HepG2 (cell line): Measurements from ENCODE around the gene ACAT2. TPM values are rescaled to one million over a fixed set of nuclear protein-coding genes. Genes with fewer than 3 reads are reported as not detected.

ENCODE experiments used
- ASH2L ChIP-seq: fragments of 300-600, 200-600 bp; sonication (generic); IDR thresholded peaks from 2 replicates; pipeline ENCODE4 v1.7.0; 2017; ENCODE audit warnings: low read depth, mild to moderate bottlenecking, moderate library complexity, mixed read lengths, low read length; ENCODE audit not compliant: insufficient read length
- ATF6 ChIP-seq: sonication (generic); formaldehyde crosslinking; conservative IDR thresholded peaks from 2 replicates; pipeline ENCODE4 v1.4.0; 2020; ENCODE audit warnings: missing genetic modification reagents
- CCAR2 ChIP-seq: fragments of 200-400 bp; formaldehyde crosslinking; optimal IDR thresholded peaks from 2 replicates; pipeline ENCODE3; 2018; ENCODE audit warnings: low read depth, mild to moderate bottlenecking, low read length, moderate library complexity
- GMEB2 ChIP-seq: IDR thresholded peaks from 2 replicates; pipeline ENCODE4 v1.6.1; 2016; ENCODE audit warnings: missing biosample characterization, missing genetic modification reagents, low read depth
- KLF16 ChIP-seq, 2 experiments: sonication (generic) in 1 of 2; formaldehyde crosslinking in 1 of 2; IDR thresholded peaks; 2 replicates each; pipeline versions ENCODE4 v1.6.1 to v1.8.0; 2016 to 2023; ENCODE audit warnings: missing genetic modification reagents in 2 of 2, missing compliant biosample characterization in 1 of 2
- LCORL ChIP-seq, 2 experiments: fragments of 450-650 bp in 1 of 2; sonication (generic) in 1 of 2; formaldehyde crosslinking in 1 of 2; IDR thresholded peaks; 2 replicates each; pipeline versions ENCODE4 v1.5.0 to v1.6.1; 2017 to 2020; ENCODE audit warnings: antibody characterized with exemption in 1 of 2, missing genetic modification reagents in 1 of 2
- PHF20 ChIP-seq: sonication (generic); formaldehyde crosslinking; IDR thresholded peaks from 2 replicates; pipeline ENCODE4 v1.5.0; 2020; ENCODE audit warnings: mild to moderate bottlenecking, missing genetic modification reagents
- SKI ChIP-seq: fragments of 450-650 bp; IDR thresholded peaks from one replicate; pipeline ENCODE4 v1.6.1; 2018; ENCODE audit warnings: mild to moderate bottlenecking; ENCODE audit not compliant: partially characterized antibody
- STAT5B ChIP-seq: sonication (generic); formaldehyde crosslinking; IDR thresholded peaks from 2 replicates; pipeline ENCODE4 v1.4.0; 2020; ENCODE audit warnings: missing genetic modification reagents
- TAF1 ChIP-seq: sonication (generic); formaldehyde crosslinking; IDR thresholded peaks from 2 replicates; pipeline ENCODE4 v1.4.0; 2020; ENCODE audit warnings: missing genetic modification reagents
- ZBTB2 ChIP-seq: sonication (generic); formaldehyde crosslinking; IDR thresholded peaks from 2 replicates; pipeline ENCODE4 v1.8.0; 2022; ENCODE audit warnings: low read depth, missing genetic modification reagents
- ZNF292 ChIP-seq: sonication (generic); formaldehyde crosslinking; IDR thresholded peaks from 2 replicates; pipeline ENCODE4 v1.8.1; 2022; ENCODE audit warnings: mild to moderate bottlenecking, low read depth, missing genetic modification reagents, borderline replicate concordance
- ZNF530 ChIP-seq: sonication (generic); formaldehyde crosslinking; IDR thresholded peaks from 2 replicates; pipeline ENCODE4 v1.5.0; 2020; ENCODE audit warnings: low read depth, mild to moderate bottlenecking, missing genetic modification reagents
- ZNF670 ChIP-seq: sonication (generic); formaldehyde crosslinking; IDR thresholded peaks from 2 replicates; pipeline ENCODE4 v1.8.0; 2022; ENCODE audit warnings: mild to moderate bottlenecking, missing genetic modification reagents, borderline replicate concordance
- polyA plus RNA-seq, 8 experiments: library from polyadenylated mRNA; depleted of rRNA in 3 of 8; stranded (reverse) in 7 of 8; unstranded in 1 of 8; fragments of >200 nt; fragmentation: Illumina TruSeq in 4 of 8; extraction: Trizol in 4 of 8; gene quantifications; 2 replicates each; pipeline versions ENCODE4 v1.2.1 to v1.2.3, GENCODE V29; 2011 to 2016; ENCODE audit warnings: low read depth in 4 of 8, missing spikeins in 1 of 8, mixed read lengths in 1 of 8; ENCODE audit not compliant: insufficient read depth in 1 of 8
- total RNA-seq, 5 experiments: library from RNA; depleted of rRNA; stranded (reverse); fragments of >200 nt; fragmentation: Illumina TruSeq; extraction: Trizol; gene quantifications; 2 replicates each; pipeline ENCODE4 v1.2.3, GENCODE V29; 2016; ENCODE audit warnings: low read depth in 1 of 5
- TF ChIP-seq, protein P1 (sequence below): IDR thresholded peaks from 2 replicates; pipeline ENCODE4 v1.6.1; 2016
- TF ChIP-seq, protein P2 (sequence below): sonication (generic); formaldehyde crosslinking; IDR thresholded peaks from 2 replicates; pipeline ENCODE4 v1.5.1; 2020; ENCODE audit warnings: mild to moderate bottlenecking, missing genetic modification reagents, moderate library complexity

The ACAT2 gene
- total and polyA plus RNA-seq, 2 of the 13 experiments (the other 11 are each of a cell fraction or from before 2014, with no cell fraction given) = 121 to 534 TPM

GRCh38 chr6:159790149-159790955 is 28.5 kb downstream of the ACAT2 start, which contains the start of gene MRPL18 (continued):
- peak; percentile 81 for TF ChIP-seq ASH2L
- no peak for TF ChIP-seq LCORL (IDR thresholded peaks at IDR 0.05)
- no peak for TF ChIP-seq LCORL (CRISPR knock-in tag; IDR thresholded peaks at IDR 0.05)
- no peak for TF ChIP-seq STAT5B (CRISPR knock-in tag)
- TF ChIP-seq ATF6 (CRISPR knock-in tag) = no peak
- no peak for TF ChIP-seq CCAR2
- TF ChIP-seq, protein P1, sequence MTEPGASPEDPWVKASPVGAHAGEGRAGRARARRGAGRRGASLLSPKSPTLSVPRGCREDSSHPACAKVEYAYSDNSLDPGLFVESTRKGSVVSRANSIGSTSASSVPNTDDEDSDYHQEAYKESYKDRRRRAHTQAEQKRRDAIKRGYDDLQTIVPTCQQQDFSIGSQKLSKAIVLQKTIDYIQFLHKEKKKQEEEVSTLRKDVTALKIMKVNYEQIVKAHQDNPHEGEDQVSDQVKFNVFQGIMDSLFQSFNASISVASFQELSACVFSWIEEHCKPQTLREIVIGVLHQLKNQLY (CRISPR knock-in tag) = no peak
- TF ChIP-seq, protein P2, sequence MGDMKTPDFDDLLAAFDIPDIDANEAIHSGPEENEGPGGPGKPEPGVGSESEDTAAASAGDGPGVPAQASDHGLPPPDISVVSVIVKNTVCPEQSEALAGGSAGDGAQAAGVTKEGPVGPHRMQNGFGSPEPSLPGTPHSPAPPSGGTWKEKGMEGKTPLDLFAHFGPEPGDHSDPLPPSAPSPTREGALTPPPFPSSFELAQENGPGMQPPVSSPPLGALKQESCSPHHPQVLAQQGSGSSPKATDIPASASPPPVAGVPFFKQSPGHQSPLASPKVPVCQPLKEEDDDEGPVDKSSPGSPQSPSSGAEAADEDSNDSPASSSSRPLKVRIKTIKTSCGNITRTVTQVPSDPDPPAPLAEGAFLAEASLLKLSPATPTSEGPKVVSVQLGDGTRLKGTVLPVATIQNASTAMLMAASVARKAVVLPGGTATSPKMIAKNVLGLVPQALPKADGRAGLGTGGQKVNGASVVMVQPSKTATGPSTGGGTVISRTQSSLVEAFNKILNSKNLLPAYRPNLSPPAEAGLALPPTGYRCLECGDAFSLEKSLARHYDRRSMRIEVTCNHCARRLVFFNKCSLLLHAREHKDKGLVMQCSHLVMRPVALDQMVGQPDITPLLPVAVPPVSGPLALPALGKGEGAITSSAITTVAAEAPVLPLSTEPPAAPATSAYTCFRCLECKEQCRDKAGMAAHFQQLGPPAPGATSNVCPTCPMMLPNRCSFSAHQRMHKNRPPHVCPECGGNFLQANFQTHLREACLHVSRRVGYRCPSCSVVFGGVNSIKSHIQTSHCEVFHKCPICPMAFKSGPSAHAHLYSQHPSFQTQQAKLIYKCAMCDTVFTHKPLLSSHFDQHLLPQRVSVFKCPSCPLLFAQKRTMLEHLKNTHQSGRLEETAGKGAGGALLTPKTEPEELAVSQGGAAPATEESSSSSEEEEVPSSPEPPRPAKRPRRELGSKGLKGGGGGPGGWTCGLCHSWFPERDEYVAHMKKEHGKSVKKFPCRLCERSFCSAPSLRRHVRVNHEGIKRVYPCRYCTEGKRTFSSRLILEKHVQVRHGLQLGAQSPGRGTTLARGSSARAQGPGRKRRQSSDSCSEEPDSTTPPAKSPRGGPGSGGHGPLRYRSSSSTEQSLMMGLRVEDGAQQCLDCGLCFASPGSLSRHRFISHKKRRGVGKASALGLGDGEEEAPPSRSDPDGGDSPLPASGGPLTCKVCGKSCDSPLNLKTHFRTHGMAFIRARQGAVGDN (CRISPR knock-in tag) = no peak
- TF ChIP-seq ZNF670 (CRISPR knock-in tag) = no peak
- TF ChIP-seq ZBTB2 (CRISPR knock-in tag) = no peak
- TF ChIP-seq SKI = peak; percentile 30
- no peak for TF ChIP-seq KLF16 (CRISPR knock-in tag; IDR thresholded peaks at IDR 0.05)
- TF ChIP-seq TAF1 (CRISPR knock-in tag) = peak; percentile 85
- TF ChIP-seq ZNF292 (CRISPR knock-in tag) = no peak
- TF ChIP-seq ZNF530 (CRISPR knock-in tag) = no peak
- peak; percentile 72 for TF ChIP-seq PHF20
- TF ChIP-seq GMEB2 = peak; percentile 94
